Activated CD4-positive, alpha-beta T cell treated with anti-CD3 and anti-CD28 coated beads for 1 hour (primary cell): Measurements from ENCODE around the gene ZNF33A.
"Not testable (repeated sequence)": the region's sequence is repeated elsewhere in the genome, so short reads cannot be mapped to it uniquely, and the experiment has no call there.

Source experiments
- DNase-seq: peaks from one replicate; pipeline ENCODE4 v3.0.0-alpha.2; 2020

The ZNF33A gene

DNA sequence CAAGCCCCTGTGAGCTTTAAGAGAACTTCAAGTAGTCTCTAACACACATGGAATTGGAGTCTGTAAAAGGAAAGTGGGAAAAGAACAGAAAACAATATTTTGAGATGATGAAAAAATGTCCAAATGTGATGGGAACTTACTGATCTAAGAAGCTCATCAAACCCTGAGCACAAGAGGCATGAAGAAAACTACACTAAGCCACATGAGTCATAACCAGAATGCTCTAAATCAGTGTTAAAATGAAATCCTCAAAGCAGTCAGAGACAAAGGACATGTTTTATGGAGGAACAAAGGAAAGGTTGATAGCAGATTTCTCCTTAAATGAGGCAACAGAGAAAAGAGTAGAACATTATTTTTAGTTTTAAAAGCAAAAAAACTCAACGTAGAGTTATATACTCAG is 37.2 kb downstream of the ZNF33A start:
- no peak for DNase-seq

DNA sequence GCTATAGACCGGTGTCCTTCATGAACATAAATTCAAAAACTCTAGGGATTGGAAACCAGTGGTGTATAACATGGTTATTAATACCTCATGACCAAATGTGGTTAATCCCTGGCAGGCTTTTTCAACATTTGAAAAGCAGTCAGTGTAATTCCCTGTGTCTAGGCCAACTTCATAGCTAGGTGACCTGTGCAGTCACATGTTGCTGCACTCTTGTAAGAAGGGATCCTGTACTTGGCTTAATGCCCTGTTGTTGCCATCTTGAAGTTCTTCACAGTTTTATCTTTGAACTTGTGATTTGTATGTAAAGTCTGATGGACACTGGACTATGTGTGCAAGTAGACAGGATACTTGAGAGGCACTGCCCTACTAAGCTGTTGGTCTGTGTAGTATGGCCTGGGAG is 39.7 kb downstream of the ZNF33A start:
- no peak for DNase-seq

DNA sequence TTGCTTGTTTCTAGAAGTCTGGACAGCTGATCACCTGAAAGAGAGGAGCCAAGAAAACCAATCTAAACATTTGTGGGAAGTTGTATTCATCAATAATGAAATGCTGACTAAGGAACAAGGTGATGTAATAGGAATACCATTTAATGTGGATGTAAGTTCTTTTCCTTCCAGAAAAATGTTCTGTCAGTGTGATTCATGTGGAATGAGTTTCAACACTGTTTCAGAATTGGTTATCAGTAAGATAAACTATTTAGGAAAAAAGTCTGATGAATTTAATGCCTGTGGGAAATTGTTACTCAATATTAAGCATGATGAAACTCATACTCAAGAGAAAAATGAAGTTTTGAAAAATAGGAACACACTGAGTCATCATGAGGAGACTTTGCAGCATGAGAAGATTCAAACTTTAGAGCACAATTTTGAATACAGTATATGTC is 43.9 kb downstream of the ZNF33A start:
- no peak for DNase-seq

GRCh38 chr10:38055274-38055894 is 44.9 kb downstream of the ZNF33A start:
- DNase-seq, result not testable (repeated sequence)

GRCh38 chr10:38069663-38070062 is 59.2 kb downstream of the ZNF33A start:
- DNase-seq, result not testable (repeated sequence)

DNA sequence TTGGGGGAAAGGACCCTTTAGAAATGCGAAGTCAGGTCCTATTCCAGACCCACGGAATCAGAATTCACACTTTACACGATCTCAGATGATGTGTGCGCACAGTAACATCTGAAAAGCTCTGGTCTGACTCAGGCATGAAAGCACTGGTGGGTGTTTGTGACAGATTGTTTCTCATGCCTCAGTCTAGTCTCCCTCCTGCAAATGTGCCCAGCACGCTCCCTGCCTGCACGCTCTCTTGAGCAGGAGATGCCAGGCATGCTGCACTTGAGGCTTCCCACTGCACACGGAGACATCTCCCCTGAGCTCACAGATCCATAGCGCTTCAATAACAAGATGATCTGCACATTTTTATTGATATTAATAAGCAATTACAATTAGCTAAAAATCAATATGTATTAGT is 60.0 kb downstream of the ZNF33A start:
- DNase-seq, result no peak

GRCh38 chr10:38072552-38072951 is 62.1 kb downstream of the ZNF33A start:
- no peak for DNase-seq

- DNase-seq, result no peak
These were observed 66.2 kb downstream of the ZNF33A start for GRCh38 chr10:38076687-38077086.

- DNase-seq, result not testable (repeated sequence)
These were observed 82.8 kb downstream of the ZNF33A start for GRCh38 chr10:38093318-38093717.

DNA sequence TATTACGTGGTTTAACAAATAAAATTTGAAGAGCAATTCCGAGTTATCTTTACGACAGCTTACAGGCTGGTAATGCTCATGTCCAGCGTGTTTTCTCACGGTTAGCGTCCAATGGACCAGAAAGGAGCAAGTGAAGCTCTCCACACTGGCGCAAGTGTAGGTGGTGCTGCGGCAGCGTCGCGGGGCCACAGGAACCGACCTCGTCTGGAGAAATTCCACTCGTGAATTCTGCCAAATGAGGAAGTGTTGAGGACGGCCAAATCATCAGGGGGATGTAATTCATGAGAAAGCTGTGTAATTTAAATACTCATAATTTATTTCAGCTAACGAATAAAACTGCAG is 83.3 kb downstream of the ZNF33A start:
- DNase-seq, result no peak

DNA sequence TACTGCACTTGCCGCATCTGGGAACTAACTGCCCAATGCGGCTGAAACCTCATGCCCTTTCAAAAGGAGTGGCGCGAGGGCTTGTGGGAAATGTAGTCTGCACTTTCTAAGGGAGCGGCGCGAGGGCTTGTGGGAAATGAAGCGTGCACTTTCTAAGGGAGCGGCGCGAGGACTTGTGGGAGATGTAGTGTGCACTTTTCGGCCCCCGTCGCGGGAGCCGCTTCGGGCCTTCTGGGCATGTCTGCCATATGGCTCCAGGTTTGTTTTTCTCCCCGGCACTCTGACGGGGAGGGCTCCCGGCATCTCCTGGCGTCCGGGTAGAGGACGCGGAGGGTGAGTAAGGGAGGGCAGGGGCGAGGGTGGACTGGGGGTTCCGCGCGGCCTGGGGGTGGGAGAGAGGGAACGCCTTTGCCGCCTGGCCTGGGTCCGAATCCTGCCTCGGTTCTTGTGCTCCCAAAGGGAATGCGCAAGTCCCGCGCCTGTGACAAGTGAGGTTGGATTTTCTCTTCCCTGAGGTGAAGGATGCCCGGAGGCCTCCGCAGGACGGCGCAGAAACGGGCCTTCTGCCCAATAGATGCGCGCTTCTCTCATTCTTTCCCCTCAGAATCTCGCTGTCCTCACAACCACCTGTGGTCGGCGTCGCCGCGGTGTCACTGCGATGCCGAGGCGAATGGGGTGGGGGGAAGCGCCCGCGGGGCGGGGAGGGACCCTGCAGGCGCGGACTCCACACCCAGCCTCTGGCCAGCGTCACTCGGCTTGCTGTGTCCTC is 83.9 kb downstream of the ZNF33A start, which contains the start of gene ZNF37A:
Gene ZNF37A (plus strand): TSS at position 180 of the 769 bp plus-strand sequence. CDS start 2,281 bp downstream, outside the sequence.
- DNase-seq, result peak; percentile 84

DNA sequence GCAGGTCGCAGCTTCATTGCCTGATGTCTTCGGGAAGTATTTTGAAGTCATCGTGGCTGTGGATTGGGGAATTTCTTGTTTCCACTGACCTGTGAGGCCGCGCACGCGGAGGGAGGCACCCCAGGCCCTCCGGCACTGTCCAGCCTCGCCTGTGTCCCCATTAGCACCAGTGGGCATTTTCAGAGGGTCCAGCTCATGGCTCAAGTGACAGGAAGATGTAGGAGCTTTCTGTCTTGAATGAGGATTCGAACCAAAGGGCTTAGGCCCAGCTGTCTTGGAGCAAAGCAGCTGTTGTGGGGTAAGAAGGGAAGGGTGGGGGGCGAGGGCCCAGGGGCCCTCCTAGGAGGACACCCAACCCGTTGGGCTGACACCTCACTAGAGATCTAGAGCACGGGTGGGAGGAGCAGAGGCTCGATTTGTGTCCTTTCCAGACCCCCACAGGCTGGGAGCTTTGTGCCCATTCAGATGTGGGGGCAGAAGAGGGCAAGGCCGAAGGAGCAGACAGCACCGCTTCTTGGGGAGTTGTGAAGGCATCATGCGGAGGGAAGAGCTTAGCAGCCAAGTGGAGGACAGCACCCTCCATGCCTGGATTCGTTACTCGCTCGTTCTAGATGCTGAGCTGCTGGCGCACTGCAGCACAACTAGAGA is 84.6 kb downstream of the ZNF33A start:
- DNase-seq, result no peak

DNA sequence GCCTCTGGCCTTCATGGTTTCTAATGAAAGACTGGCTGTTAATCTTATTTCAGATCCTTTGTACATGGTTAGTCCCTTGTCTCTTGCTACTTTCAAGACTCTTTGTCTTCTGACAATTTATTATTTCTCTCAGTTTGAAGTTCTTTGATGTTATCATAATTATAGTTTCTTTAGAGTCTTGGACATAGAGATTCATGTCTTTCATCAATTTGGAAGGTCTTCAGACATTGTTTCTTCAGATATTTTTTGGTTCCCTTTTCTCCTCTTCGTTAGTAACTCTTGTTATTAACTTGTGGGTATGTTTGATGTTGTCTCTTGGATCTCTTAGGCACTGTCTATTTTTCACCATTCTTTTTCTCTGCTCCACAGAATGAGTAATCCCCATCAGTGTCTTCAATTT is 92.4 kb downstream of the ZNF33A start:
- no peak for DNase-seq

- DNase-seq, result no peak
These were observed 93.3 kb downstream of the ZNF33A start for GRCh38 chr10:38103756-38104155.

GRCh38 chr10:38112159-38112558 is 101.7 kb downstream of the ZNF33A start:
- no peak for DNase-seq
